Endothelial cell of hepatic sinusoid (primary cell): ENCODE data around the gene FADS3.

ENCODE experiments used
- in situ Hi-C: cut with HindIII; loops from 2 replicates; pipeline ENCODE4 v1.10.0; 2017; ENCODE audit warnings: low sequenced_read_pairs

The FADS3 gene

GRCh38 chr11:61900251-61900650, 8.9 kb upstream of the FADS3 start:
- in situ Hi-C loops = loop anchor here (5.0 kb wide), 3 partner anchors 53 to 202 kb away; no protein-coding TSS in a partner anchor

GRCh38 chr11:61899146-61899841, 7.9 kb upstream of the FADS3 start:
- in situ Hi-C loops = no loop called here

- in situ Hi-C loops = no loop called here
These were observed 6.9 kb upstream of the FADS3 start for GRCh38 chr11:61898247-61898582.

GRCh38 chr11:61897387-61898246, 6.3 kb upstream of the FADS3 start:
- in situ Hi-C loops = no loop called here

- in situ Hi-C loops = no loop called here
These were observed 5.5 kb upstream of the FADS3 start for GRCh38 chr11:61896665-61897386.

GRCh38 chr11:61895718-61896059, 4.3 kb upstream of the FADS3 start:
- in situ Hi-C loops = no loop called here

- in situ Hi-C loops = no loop called here
These were observed 3.8 kb upstream of the FADS3 start for GRCh38 chr11:61895046-61895717.

GRCh38 chr11:61893981-61894380, 2.6 kb upstream of the FADS3 start:
- in situ Hi-C loops = no loop called here

- in situ Hi-C loops = no loop called here
These were observed 683 bp upstream of the FADS3 start for GRCh38 chr11:61892085-61892370.

- in situ Hi-C loops = no loop called here
These were observed 615 bp downstream of the FADS3 start for GRCh38 chr11:61890529-61891330.

- in situ Hi-C loops = no loop called here
These were observed 1.5 kb downstream of the FADS3 start for GRCh38 chr11:61889831-61890230.

GRCh38 chr11:61888590-61888989, 2.8 kb downstream of the FADS3 start:
- in situ Hi-C loops = no loop called here

- in situ Hi-C loops = no loop called here
These were observed 3.4 kb downstream of the FADS3 start for GRCh38 chr11:61887839-61888494.

- in situ Hi-C loops = no loop called here
These were observed 4.7 kb downstream of the FADS3 start for GRCh38 chr11:61886643-61887042.

- in situ Hi-C loops = no loop called here
These were observed 5.4 kb downstream of the FADS3 start for GRCh38 chr11:61885784-61886580.

- in situ Hi-C loops = no loop called here
These were observed 6.1 kb downstream of the FADS3 start for GRCh38 chr11:61885166-61885778.

GRCh38 chr11:61883947-61884346, 7.4 kb downstream of the FADS3 start:
- in situ Hi-C loops = loop anchor here (5.0 kb wide), 1 partner anchor 92 kb away; the partner anchor contains the start of genes FEN1 and TMEM258

- in situ Hi-C loops = loop anchor here (5.0 kb wide), 1 partner anchor 91 kb away; the partner anchor contains the start of genes FEN1 and TMEM258
These were observed 8.0 kb downstream of the FADS3 start for GRCh38 chr11:61883327-61883726.

- in situ Hi-C loops = loop anchor here (5.0 kb wide), 1 partner anchor 91 kb away; the partner anchor contains the start of genes FEN1 and TMEM258
These were observed 8.5 kb downstream of the FADS3 start for GRCh38 chr11:61882879-61883278.
